Activated CD4-positive, CD25-positive, alpha-beta regulatory T cell treated with anti-CD3 and anti-CD28 coated beads, Interleukin-2, amount 50 U/mL, for 24 hours (primary cell): ENCODE results near the gene NDST1.

ENCODE experiments used
- ATAC-seq, 2 donors: fragments of 150-1000 bp; cut with Tn5 transposase; one replicate each; pipeline ENCODE4 v1.10.0; 2021; ENCODE audit warnings: mild to moderate bottlenecking in 1 of 2, moderate library complexity in 1 of 2

NDST1 gene

GRCh38 chr5:150548123-150548522, 40.2 kb downstream of the NDST1 start:
- no peak for ATAC-seq

GRCh38 chr5:150549735-150550134, 41.8 kb downstream of the NDST1 start:
- no peak for ATAC-seq

- no peak for ATAC-seq
Measured at GRCh38 chr5:150550286-150550685, 42.4 kb downstream of the NDST1 start.

- no peak for ATAC-seq
Measured at GRCh38 chr5:150551066-150551465, 43.1 kb downstream of the NDST1 start.

- no peak for ATAC-seq
Measured at GRCh38 chr5:150553402-150553801, 45.5 kb downstream of the NDST1 start.

GRCh38 chr5:150553911-150554310, 46.0 kb downstream of the NDST1 start:
- ATAC-seq, result no peak

GRCh38 chr5:150554857-150555256, 46.9 kb downstream of the NDST1 start:
- no peak for ATAC-seq

- ATAC-seq, result no peak
Measured at GRCh38 chr5:150556106-150556505, 48.2 kb downstream of the NDST1 start.

- no peak for ATAC-seq
Measured at GRCh38 chr5:150556859-150557508, 49.1 kb downstream of the NDST1 start.

- no peak for ATAC-seq
Measured at GRCh38 chr5:150557509-150557872, 49.6 kb downstream of the NDST1 start.

- ATAC-seq, result no peak
Measured at GRCh38 chr5:150558088-150558621, 50.2 kb downstream of the NDST1 start.

GRCh38 chr5:150559088-150559487, 51.2 kb downstream of the NDST1 start:
- no peak for ATAC-seq

GRCh38 chr5:150559701-150560100, 51.8 kb downstream of the NDST1 start:
- ATAC-seq, result no peak

- ATAC-seq, result peak; percentile 80 to 86
Measured at GRCh38 chr5:150560401-150561191, 52.7 kb downstream of the NDST1 start.

- peak in 1 of 2 donors; percentile 12 for ATAC-seq
Measured at GRCh38 chr5:150561192-150561512, 53.2 kb downstream of the NDST1 start.

- ATAC-seq, result no peak
Measured at GRCh38 chr5:150561571-150562275, 53.8 kb downstream of the NDST1 start.

- ATAC-seq, result no peak
Measured at GRCh38 chr5:150562832-150563231, 54.9 kb downstream of the NDST1 start.

- ATAC-seq, result no peak
Measured at GRCh38 chr5:150565868-150566267, 57.9 kb downstream of the NDST1 start.

- ATAC-seq, result no peak
Measured at GRCh38 chr5:150567031-150567717, 59.2 kb downstream of the NDST1 start.

- ATAC-seq, result no peak
Measured at GRCh38 chr5:150568663-150569062, 60.7 kb downstream of the NDST1 start.

- ATAC-seq, result no peak
Measured at GRCh38 chr5:150570333-150570732, 62.4 kb downstream of the NDST1 start.

GRCh38 chr5:150571836-150572235, 63.9 kb downstream of the NDST1 start:
- ATAC-seq, result no peak

- ATAC-seq, result no peak
Measured at GRCh38 chr5:150573216-150573615, 65.3 kb downstream of the NDST1 start.
